ENCODE measurements around the gene DNAH6.

GRCh38 chr2:84548303-84548702, 32.0 kb downstream of the DNAH6 start:
- no peak for TF ChIP-seq EZH2phosphoT487 (IDR thresholded peaks at IDR 0.05; ENCODE audit: insufficient read depth, low read depth)
- TF ChIP-seq EZH2 (IDR thresholded peaks at IDR 0.05; ENCODE audit: insufficient read depth, poor library complexity, severe bottlenecking): no peak

Data from GM23248 (cell line).